T-helper 9 cell (primary cell): ENCODE data around the gene TXK.
"Not testable (repeated sequence)": the region's sequence is repeated elsewhere in the genome, so short reads cannot be mapped to it uniquely, and the experiment has no call there.

Experiments used
- DNase-seq: peaks from one replicate; pipeline ENCODE4 v3.0.0-alpha.2; 2020
- total RNA-seq, 2 donors: gene quantifications; one replicate each; lab custom pipeline; 2026; lab: John Stamatoyannopoulos, UW

TXK gene
- 43.4 to 50.4 reads per million in 2 donors for total RNA-seq

GRCh38 chr4:48134081-48134480, at the start of gene TXK:
Gene TXK, minus strand, starts transcription at chr4:48134250. Its CDS starts 80 bp downstream, at chr4:48134170.
- DNase-seq = no peak

GRCh38 chr4:48180234-48180633, 46.2 kb upstream of the TXK start:
- DNase-seq = no peak

- DNase-seq = no peak
Observed at GRCh38 chr4:48178931-48179330, 44.9 kb upstream of the TXK start.

GRCh38 chr4:48175806-48176205, 41.8 kb upstream of the TXK start:
- DNase-seq = no peak

- no peak for DNase-seq
Observed at GRCh38 chr4:48175328-48175727, 41.3 kb upstream of the TXK start.

GRCh38 chr4:48173056-48173991, 39.3 kb upstream of the TXK start:
- no peak for DNase-seq

GRCh38 chr4:48172651-48173050, 38.6 kb upstream of the TXK start:
- no peak for DNase-seq

GRCh38 chr4:48169636-48170035, 35.6 kb upstream of the TXK start:
- no peak for DNase-seq

- no peak for DNase-seq
Observed at GRCh38 chr4:48167538-48168263, 33.7 kb upstream of the TXK start.

GRCh38 chr4:48164561-48164960, 30.5 kb upstream of the TXK start:
- DNase-seq = not testable (repeated sequence)

GRCh38 chr4:48163746-48164145, 29.7 kb upstream of the TXK start:
- no peak for DNase-seq

GRCh38 chr4:48162162-48162561, 28.1 kb upstream of the TXK start:
- no peak for DNase-seq

GRCh38 chr4:48157271-48157670, 23.2 kb upstream of the TXK start:
- DNase-seq = no peak

GRCh38 chr4:48156423-48156822, 22.4 kb upstream of the TXK start:
- no peak for DNase-seq

GRCh38 chr4:48153791-48154550, 19.9 kb upstream of the TXK start:
- DNase-seq = no peak

GRCh38 chr4:48152259-48152658, 18.2 kb upstream of the TXK start:
- DNase-seq = no peak

GRCh38 chr4:48149827-48150370, 15.8 kb upstream of the TXK start:
- DNase-seq = no peak

- no peak for DNase-seq
Observed at GRCh38 chr4:48147621-48148020, 13.6 kb upstream of the TXK start.

- no peak for DNase-seq
Observed at GRCh38 chr4:48141048-48141447, 7.0 kb upstream of the TXK start.

GRCh38 chr4:48139691-48140090, 5.6 kb upstream of the TXK start:
- no peak for DNase-seq

- no peak for DNase-seq
Observed at GRCh38 chr4:48138936-48139335, 4.9 kb upstream of the TXK start.

GRCh38 chr4:48138511-48138910, 4.5 kb upstream of the TXK start:
- no peak for DNase-seq

GRCh38 chr4:48137846-48138245, 3.8 kb upstream of the TXK start:
- DNase-seq = no peak
